Measurements from ENCODE around the gene CCDC191.

- TF ChIP-seq CTCF (IDR thresholded peaks at IDR 0.05; ENCODE audit: low read depth, low read length, poor library complexity, severe bottlenecking) = no peak
- TF ChIP-seq EZH2phosphoT487 (IDR thresholded peaks at IDR 0.05; ENCODE audit: borderline replicate concordance, low read length) = no peak
Observed at GRCh38 chr3:114081037-114081436, 24.7 kb upstream of the CCDC191 start.

All from DOHH2 (cell line).